Spleen (tissue), 11 donors: ENCODE data around the gene PTMA. TPM values are rescaled to one million over a fixed set of nuclear protein-coding genes. Genes with fewer than 3 reads are reported as not detected.
A peak's percentile ranks its signal among the peaks of the same experiment; 100 is the strongest.

ENCODE experiments used
- DNase-seq: peaks from one replicate; pipeline ENCODE4 v3.0.0-alpha.2; 2020
- H3K27ac ChIP-seq, 8 donors: fragments of 200-600 bp; sonication (generic) in 7 of 8; 1 replicate in 4 of 8; 2 replicates in 4 of 8; pipeline versions ENCODE4 v1.5.0 to v1.8.0; 2016 to 2021; ENCODE audit warnings: inconsistent platforms in 4 of 8, mild to moderate bottlenecking in 4 of 8, moderate library complexity in 1 of 8
- H3K27me3 ChIP-seq, 7 donors: fragments of 200-600 bp; sonication (generic) in 6 of 7; replicated peaks in 1 of 7; 1 replicate in 4 of 7; 2 replicates in 3 of 7; pipeline versions ENCODE4 v1.5.0 to v1.8.0; 2016 to 2021; ENCODE audit warnings: inconsistent platforms in 3 of 7, mild to moderate bottlenecking in 1 of 7
- H3K36me3 ChIP-seq, 6 donors: fragments of 200-600 bp; sonication (generic) in 5 of 6; 1 replicate in 4 of 6; 2 replicates in 2 of 6; pipeline versions ENCODE4 v1.5.0 to v1.8.0; 2016 to 2021; ENCODE audit warnings: inconsistent platforms in 2 of 6
- H3K4me1 ChIP-seq, 6 donors: fragments of 200-600 bp; sonication (generic) in 5 of 6; 1 replicate in 3 of 6; 2 replicates in 3 of 6; pipeline versions ENCODE4 v1.5.0 to v1.8.0; 2016 to 2021; ENCODE audit warnings: inconsistent platforms in 3 of 6
- H3K4me3 ChIP-seq, 8 donors: fragments of 200-600 bp; sonication (generic) in 7 of 8; 1 replicate in 4 of 8; 2 replicates in 4 of 8; pipeline versions ENCODE4 v1.5.0 to v1.8.0; 2016 to 2021; ENCODE audit warnings: inconsistent platforms in 4 of 8, mild to moderate bottlenecking in 4 of 8, moderate library complexity in 2 of 8
- H3K9me3 ChIP-seq, 8 donors: fragments of 200-600 bp; sonication (generic) in 7 of 8; 1 replicate in 4 of 8; 2 replicates in 4 of 8; pipeline versions ENCODE4 v1.5.0 to v1.8.0; 2016 to 2021; ENCODE audit warnings: inconsistent platforms in 4 of 8
- CTCF ChIP-seq, 11 experiments: fragments of 200-600 bp in 7 of 11; fragments of 450-650 bp in 4 of 11; sonication (generic) in 4 of 11; IDR thresholded peaks in 8 of 11; conservative IDR thresholded peaks in 3 of 11; 1 replicate in 7 of 11; 2 replicates in 4 of 11; pipeline versions ENCODE4 v1.4.0 to v1.8.0; 2016 to 2021; ENCODE audit warnings: antibody characterized with exemption in 11 of 11, inconsistent platforms in 4 of 11, mild to moderate bottlenecking in 1 of 11
- POLR2A ChIP-seq, 3 donors: fragments of 450-650 bp; IDR thresholded peaks; one replicate each; pipeline ENCODE4 v1.5.1; 2017; ENCODE audit warnings: antibody characterized with exemption in 3 of 3, mild to moderate bottlenecking in 1 of 3
- POLR2AphosphoS5 ChIP-seq, 3 donors: sonication (generic); formaldehyde crosslinking; IDR thresholded peaks; one replicate each; pipeline ENCODE4 v1.5.1; 2017; ENCODE audit warnings: antibody characterized with exemption in 3 of 3
- WGBS, 5 donors: extraction: QIAGEN DNeasy Blood & Tissue Kit in 3 of 5; methylation state at CpG; one replicate each; pipeline versions ENCODE4 v1.1.5 to v1.1.7; 2013 to 2018; 5-methylcytosine and 5-hydroxymethylcytosine counted together
- intact Hi-C: fragments of 100-400 bp; cut with DNase I; formaldehyde crosslinking; loops from one replicate; pipeline ENCODE4 v1.15.0; 2023; ENCODE audit warnings: low total_unique reads
- polyA plus RNA-seq, 3 donors: library from polyadenylated mRNA; stranded (reverse); fragments of 200-250 nt; gene quantifications; one replicate each; pipeline ENCODE4 v1.2.1, GENCODE V29; 2013
- total RNA-seq, 7 donors: library from RNA; depleted of rRNA in 3 of 7; stranded (reverse); fragments of >200 nt in 3 of 7; fragmentation: NEBNext Ultra II Directional in 4 of 7; extraction: Animal tissue kit (Norgen Biotek cat#: 25700) in 4 of 7; gene quantifications; one replicate each; pipeline versions ENCODE4 v1.1.0 to v1.2.1, GENCODE V29; 2016 to 2021
- donor health status: healthy with polysubstance abuse.
- donor health status: DM: no; HTN: no; CAD: no; lungs with moderate emphysema.
- donor health status: DM: no; HTN: no; CAD: no.
- donor health status: Bipolar disorder and iron deficiency.
- donor health status: healthy.
- donor health status: DM: no; HTN: no; CAD: no.
- donor health status: DM: yes; HTN: yes; CAD: no.

The PTMA gene
- total and polyA plus RNA-seq, 10 donors = 509 to 2,114 (median 803) TPM

- 25 to 37% (median 30%) methylated on average over 10 to 14 of the region's 14 CpGs for WGBS, 5 donors
- Histone ChIP-seq H3K27ac (peak overlapping the region in 1 of 8 donors; percentile 32), H3K4me1 (peaks cover 0 to 19% (median 9%) of the 10 kb centered on the region in 6 donors), H3K27me3 (no peaks in the 10 kb centered on the region), H3K9me3 (no peaks in the 10 kb centered on the region), H3K4me3 (no peak overlapping the region), H3K36me3 (no peaks in the 10 kb centered on the region)
- DNase-seq = peak; percentile 93
- intact Hi-C loops = no loop called here
- TF ChIP-seq POLR2A (IDR thresholded peaks at IDR 0.05) (no peak), CTCF (IDR thresholded peaks at IDR 0.05 in 8 of 11, conservative IDR thresholded peaks at IDR 0.05 in 3 of 11) (peak; percentile 59 to 87 (median 66)), POLR2AphosphoS5 (IDR thresholded peaks at IDR 0.05) (peak; percentile 44 to 67 (median 65))
Measured at GRCh38 chr2:231687133-231687852, 21.0 kb upstream of the PTMA start.

GRCh38 chr2:231687961-231688360, 20.4 kb upstream of the PTMA start:
- TF ChIP-seq POLR2AphosphoS5 (IDR thresholded peaks at IDR 0.05) (no peak), CTCF (IDR thresholded peaks at IDR 0.05 in 8 of 11, conservative IDR thresholded peaks at IDR 0.05 in 3 of 11) (no peak), POLR2A (IDR thresholded peaks at IDR 0.05) (no peak)
- no peak for DNase-seq
- Histone ChIP-seq H3K27ac (no peak overlapping the region), H3K4me3 (no peak overlapping the region), H3K4me1 (peaks cover 0 to 20% (median 10%) of the 10 kb centered on the region in 6 donors), H3K9me3 (no peaks in the 10 kb centered on the region), H3K36me3 (no peaks in the 10 kb centered on the region), H3K27me3 (no peaks in the 10 kb centered on the region)
- WGBS, 5 donors = 88 to 94% (median 91%) methylated on average over 3 to 4 of the region's 4 CpGs
- intact Hi-C loops = no loop called here

GRCh38 chr2:231688719-231689118, 19.6 kb upstream of the PTMA start:
- Histone ChIP-seq H3K36me3 (no peaks in the 10 kb centered on the region), H3K4me1 (peaks cover 0 to 28% (median 12%) of the 10 kb centered on the region in 6 donors), H3K9me3 (no peaks in the 10 kb centered on the region), H3K27ac (no peak overlapping the region), H3K4me3 (no peak overlapping the region), H3K27me3 (no peaks in the 10 kb centered on the region)
- intact Hi-C loops = no loop called here
- DNase-seq = peak; percentile 75
- 87 to 98% (median 90%) methylated on average over 9 to 17 of the region's 17 CpGs for whole genome bisulfite sequencing, 5 donors
- no peak for TF ChIP-seq POLR2A (IDR thresholded peaks at IDR 0.05)
- TF ChIP-seq POLR2AphosphoS5 (IDR thresholded peaks at IDR 0.05) = no peak

GRCh38 chr2:231689124-231689893, 19.0 kb upstream of the PTMA start:
- Histone ChIP-seq H3K4me3 (no peak overlapping the region), H3K36me3 (no peaks in the 10 kb centered on the region), H3K27ac (no peak overlapping the region), H3K4me1 (peaks cover 0 to 26% (median 12%) of the 10 kb centered on the region in 6 donors), H3K9me3 (no peaks in the 10 kb centered on the region), H3K27me3 (no peaks in the 10 kb centered on the region)
- 82 to 86% (median 85%) methylated on average over 15 of the region's 15 CpGs for WGBS, 5 donors
- DNase-seq = no peak
- TF ChIP-seq CTCF (IDR thresholded peaks at IDR 0.05 in 8 of 11, conservative IDR thresholded peaks at IDR 0.05 in 3 of 11) = no peak
- TF ChIP-seq POLR2AphosphoS5 (IDR thresholded peaks at IDR 0.05) = no peak
- TF ChIP-seq POLR2A (IDR thresholded peaks at IDR 0.05) = no peak
- intact Hi-C loops = no loop called here
